Fibroblast of skin of right quadriceps (primary cell): Measurements from ENCODE around the gene EML4.
A peak's percentile ranks its signal among the peaks of the same experiment; 100 is the strongest.

Experiments used
- DNase-seq: peaks from one replicate; pipeline ENCODE4 v3.0.0-alpha.2; 2013

Gene EML4

DNA sequence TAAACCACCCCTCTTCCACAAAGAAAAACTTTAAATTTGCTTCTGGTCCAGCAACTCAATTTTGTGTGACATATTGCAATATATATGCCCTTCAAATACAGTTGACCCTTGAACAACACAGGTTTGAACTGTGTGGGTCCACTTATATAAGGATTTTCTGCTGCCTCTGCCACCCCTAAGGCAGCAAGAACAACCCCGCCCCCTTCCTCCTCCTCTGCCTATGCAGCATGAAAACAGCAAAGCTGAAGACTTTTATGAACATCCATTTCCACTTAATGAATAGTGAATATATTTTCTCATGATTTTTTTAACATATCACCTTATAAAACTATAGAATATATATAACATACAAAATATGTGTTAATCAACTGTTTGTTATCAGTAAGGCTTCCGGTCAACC is 58.3 kb downstream of the EML4 start:
- DNase-seq = no peak

GRCh38 chr2:42228101-42228500 is 58.9 kb downstream of the EML4 start:
- DNase-seq = no peak

- DNase-seq = no peak
These were observed 60.8 kb downstream of the EML4 start for GRCh38 chr2:42229949-42230348.

DNA sequence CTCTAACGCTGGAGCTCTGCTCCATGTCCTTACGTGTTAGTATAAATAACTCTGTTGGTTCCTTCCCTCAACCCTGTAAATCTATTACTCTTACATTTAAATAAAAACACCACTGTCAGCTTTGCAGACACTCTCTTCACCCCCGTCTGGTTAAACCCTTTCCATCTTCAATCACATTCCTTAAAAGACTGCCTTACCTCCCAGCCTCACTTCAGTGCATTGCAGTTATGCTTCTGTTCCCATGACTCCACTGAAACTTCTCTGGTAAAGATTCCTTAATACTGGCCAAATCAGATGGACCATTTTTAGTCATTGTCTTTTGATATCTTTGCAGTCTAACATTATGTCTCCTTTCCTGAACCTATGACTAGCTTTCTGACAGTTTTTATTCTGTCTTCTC is 61.7 kb downstream of the EML4 start:
- no peak for DNase-seq

DNA sequence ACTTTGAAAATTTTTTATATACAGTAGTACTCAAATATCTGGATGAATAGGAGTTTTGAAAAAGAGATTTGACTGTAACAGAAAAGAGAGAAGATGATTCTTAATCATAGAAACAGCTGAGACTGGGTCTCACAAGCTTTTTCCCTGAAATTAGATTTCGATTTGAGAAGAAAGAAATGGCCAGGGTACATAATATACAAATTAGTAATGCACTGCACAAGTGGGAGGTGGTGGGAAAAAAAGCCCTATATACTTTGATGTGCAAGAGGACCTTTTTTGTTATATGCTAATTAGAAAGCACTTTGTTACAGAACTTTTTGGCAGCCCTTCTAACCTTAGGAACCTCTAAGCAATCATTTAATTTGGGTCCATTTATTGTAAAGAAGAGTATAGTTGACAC is 62.9 kb downstream of the EML4 start:
- DNase-seq = no peak

GRCh38 chr2:42233976-42234441 is 64.9 kb downstream of the EML4 start:
- peak; percentile 65 for DNase-seq

DNA sequence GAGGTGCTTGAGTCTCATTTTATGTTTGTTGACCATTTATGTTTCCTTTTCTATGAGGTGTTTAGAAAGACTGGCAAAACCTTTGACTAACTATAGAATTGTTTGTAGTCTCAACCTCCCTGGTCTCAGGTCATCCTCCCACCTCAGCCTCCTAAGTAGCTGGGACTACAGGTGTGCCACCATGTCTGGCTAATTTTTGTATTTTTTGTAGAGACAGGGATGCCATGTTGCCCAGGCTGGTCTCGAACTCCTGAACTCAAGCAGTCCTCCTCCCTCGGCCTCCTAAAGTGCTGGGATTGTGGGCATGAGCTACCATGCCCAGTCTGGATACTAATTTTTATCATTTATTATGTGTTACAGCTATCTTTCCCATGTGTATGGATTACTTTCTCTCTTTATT is 67.8 kb downstream of the EML4 start:
- DNase-seq = no peak

DNA sequence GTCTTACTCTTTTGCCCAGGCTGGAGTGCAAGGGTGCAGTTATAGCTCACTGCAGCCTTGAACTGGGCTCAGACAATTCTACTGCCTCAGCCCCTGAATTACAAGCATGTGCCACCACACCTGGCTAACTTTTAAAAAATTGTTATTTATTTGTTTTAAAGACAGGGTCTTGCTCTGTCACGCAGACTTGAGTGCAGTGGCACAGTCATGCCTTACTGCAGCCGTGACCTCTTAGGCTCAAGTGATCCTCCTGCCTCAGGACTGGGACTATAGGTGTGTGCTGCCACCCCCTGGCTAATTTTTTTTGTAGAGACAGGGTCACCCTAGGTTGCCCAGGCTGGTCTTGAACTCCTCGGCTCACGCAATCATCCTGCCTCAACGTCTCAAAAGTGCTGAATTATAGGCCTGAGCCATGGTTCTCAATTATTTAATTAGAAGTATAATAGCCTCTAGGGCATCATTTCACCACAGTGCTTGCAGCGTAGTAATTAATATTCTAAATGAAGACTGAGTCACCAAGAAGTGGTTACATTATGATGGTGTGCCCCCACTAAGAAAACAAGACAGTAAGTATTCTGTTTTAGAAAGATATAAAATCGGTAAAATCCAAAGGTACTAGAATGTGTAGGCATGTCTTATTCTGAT is 69.6 kb downstream of the EML4 start:
- no peak for DNase-seq

DNA sequence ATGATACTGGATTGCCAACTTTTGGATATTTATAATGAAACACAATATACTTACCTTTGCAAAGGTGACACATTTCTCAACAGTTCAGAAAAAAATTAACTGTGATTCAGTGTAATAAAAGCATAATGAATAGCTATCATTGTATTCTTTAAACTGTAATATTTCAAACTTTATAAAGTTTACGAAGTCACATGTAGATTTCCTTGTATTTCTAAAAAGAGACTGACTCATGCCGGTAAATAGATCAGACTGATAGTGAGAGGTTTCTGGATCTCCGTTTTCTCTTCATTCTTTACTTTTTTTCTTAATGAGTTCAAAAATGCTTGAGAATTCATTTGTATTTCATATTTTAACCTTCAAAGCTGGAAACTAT is 70.1 kb downstream of the EML4 start:
- DNase-seq = no peak

DNA sequence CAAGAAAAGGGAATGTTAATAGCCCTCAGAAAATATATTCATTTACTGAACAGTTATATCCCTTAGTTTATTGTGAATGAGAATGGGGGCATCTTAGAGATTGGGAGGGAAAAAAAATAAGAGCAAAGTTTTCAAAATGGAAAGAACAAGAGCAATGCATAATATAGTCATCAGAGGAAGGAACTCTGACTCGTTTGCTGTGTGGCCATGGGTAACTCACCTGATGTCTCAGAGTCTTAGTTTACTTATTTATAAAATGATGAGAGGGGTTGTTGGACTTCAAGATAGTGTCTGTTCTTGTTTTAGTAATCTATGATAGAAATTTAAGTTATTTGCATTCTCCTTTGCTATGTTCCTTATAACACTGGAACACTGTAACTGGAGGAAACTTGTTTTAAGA is 70.7 kb downstream of the EML4 start:
- no peak for DNase-seq

DNA sequence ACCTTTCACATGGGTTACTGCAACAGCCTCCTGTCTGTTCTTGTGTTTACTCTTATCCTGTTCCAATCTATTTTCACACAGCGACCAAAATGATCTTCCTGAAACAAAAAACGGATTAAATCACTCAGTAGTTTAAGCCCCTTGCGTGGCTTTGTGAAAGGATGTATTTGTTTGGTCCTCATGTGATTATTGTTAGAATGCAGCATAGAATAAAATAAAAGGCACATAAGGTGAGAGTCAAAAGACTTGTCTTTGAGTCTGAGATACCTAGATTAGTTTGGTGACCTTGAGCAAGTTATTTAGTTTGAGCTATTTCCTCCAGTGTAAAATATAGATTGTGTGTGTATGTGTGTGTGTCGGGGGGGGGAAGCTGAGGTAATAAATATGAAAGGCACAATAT is 72.4 kb downstream of the EML4 start:
- no peak for DNase-seq

DNA sequence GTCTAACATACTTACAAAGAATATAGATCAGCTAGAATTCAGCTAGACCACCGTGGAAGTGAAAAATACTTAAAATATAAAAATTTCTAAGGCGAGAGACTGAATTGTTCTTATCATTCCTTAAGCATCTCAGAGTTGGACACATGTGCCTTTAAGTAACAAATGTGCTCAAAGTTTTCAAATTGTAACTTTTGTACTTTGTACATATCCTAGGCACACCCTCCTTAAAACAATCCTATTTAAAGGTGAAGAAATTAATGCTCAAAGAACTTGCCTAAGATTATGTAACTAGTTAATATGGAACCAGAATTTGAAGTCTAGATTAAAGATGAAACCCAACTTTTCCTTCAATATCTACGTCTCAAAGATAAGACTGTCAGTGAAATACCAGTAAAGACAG is 74.1 kb downstream of the EML4 start:
- DNase-seq = no peak

GRCh38 chr2:42244520-42244919 is 75.4 kb downstream of the EML4 start:
- DNase-seq = no peak

- no peak for DNase-seq
These were observed 76.2 kb downstream of the EML4 start for GRCh38 chr2:42245396-42245795.

DNA sequence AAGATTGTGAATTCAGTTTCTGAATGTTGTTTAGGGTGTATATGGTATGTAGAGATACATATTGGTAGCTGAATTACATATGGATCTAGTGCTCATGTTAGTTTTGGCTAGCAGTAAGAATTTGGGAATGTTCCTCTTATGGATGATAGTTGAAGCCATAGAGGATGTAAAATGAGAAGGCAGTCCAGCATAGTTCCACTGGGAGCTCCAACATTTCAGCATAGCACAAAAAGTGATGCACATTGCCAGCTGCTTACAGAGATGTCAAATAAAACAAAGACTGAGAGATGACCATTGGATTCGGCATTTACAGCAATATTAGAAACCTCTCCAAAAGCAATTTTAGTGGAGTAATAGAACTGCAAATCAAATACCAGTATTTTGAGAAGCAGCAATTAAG is 77.4 kb downstream of the EML4 start:
- no peak for DNase-seq

GRCh38 chr2:42248846-42249245 is 79.7 kb downstream of the EML4 start:
- no peak for DNase-seq

- DNase-seq = no peak
These were observed 80.1 kb downstream of the EML4 start for GRCh38 chr2:42249284-42249683.

DNA sequence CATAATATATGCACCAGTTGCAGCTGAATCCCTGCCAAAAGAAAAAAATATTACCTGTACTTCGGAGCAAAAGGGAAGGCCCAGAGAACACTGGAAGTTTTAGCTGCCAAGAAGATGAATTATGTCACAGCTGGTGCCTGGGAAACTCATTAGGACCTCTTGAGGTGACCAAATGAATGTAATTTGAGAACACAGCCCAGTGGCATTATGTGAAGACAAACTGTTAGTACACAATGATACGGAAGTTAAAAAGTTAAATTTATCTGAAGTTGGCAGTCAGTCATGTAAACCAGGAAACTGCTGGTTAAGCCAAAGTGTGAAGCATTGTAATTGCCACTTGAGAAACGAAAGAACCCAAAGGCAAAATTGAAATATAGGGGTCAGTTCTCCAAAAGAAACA is 80.7 kb downstream of the EML4 start:
- DNase-seq = no peak

DNA sequence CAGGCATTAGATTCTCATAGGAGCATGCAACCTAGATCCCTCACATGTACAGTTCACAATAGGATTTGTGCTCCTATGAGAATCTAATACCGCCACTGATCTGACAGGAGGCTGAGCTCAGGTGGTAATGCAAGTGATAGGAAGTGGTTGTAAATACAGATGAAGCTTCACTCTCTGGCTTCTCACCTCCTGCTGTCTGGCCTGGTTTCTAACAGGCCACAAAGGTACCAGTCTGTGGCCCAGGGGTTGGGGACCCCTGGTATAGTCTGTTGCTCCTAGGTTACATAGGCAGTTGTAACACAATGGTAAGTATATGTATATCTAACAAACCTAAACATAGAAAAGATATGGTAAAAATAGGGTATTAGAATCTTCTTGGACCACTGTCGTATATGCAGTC is 81.8 kb downstream of the EML4 start:
- DNase-seq = no peak

GRCh38 chr2:42252464-42252863 is 83.3 kb downstream of the EML4 start:
- no peak for DNase-seq

DNA sequence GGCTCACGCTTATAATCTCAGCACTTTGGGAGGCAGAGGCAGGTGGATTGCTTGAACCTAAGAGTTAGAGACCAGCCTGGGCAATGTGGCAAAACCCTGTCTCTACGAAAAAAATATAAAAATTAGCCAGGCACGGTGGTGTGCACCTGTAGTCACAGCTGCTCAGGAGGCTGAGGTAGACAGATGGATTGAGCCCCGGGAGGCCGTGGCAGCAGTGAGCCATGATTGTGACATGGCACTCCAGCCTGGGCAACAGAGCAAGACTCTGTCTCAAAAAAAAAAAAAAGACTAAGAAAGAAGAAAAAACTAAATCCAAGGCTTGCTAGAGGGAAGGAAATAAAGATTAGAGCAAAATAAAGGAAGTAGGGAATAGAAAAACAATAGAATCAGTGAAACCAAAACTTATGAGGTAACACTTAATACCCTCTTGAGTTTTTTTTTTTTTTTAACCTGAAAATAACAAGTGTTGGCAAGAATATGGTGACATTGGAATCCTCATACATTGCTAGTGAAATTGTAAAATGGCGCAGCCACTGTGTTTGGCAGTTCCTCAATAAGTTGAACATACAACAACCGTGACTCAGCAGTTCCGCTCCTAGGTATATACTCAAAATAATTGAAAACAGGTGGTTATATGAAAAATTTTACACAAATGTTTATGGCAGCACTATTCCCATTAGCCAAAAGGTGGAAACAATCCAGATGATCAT is 85.2 kb downstream of the EML4 start:
- peak; percentile 34 for DNase-seq

- DNase-seq = no peak
These were observed 87.4 kb downstream of the EML4 start for GRCh38 chr2:42256505-42256904.

GRCh38 chr2:42261518-42262195 is 92.5 kb downstream of the EML4 start:
- no peak for DNase-seq

GRCh38 chr2:42266236-42266635 is 97.1 kb downstream of the EML4 start:
- DNase-seq = no peak
